GM21717 (cell line): ENCODE data around the gene SPC25.

Experiments used
- ATAC-seq: cut with Tn5 transposase; IDR thresholded peaks from one replicate; pipeline ENCODE4 v1.9.1; 2021; ENCODE audit warnings: mild to moderate bottlenecking, moderate library complexity; ENCODE audit not compliant: unreplicated experiment

SPC25 gene

DNA sequence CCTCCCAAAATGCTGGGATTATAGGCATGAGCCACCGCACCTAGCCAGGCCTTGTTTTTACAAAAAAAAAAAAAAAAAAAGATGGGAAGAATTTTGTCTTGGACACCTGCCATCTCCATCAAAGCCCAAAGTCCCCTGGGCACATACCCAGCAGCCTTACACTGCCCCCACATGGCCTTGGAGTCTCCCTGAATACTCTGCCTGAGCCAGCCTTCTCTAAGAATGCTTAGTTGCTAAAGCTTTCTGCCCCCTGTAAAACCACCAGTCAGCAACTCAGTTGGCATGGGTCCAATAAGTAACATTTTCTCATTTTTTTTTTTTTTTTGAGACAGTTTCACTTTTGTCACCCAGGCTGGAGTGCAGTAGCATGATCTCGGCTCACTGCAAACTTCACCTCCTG, 40.6 kb downstream of the SPC25 start:
- ATAC-seq, result no peak

DNA sequence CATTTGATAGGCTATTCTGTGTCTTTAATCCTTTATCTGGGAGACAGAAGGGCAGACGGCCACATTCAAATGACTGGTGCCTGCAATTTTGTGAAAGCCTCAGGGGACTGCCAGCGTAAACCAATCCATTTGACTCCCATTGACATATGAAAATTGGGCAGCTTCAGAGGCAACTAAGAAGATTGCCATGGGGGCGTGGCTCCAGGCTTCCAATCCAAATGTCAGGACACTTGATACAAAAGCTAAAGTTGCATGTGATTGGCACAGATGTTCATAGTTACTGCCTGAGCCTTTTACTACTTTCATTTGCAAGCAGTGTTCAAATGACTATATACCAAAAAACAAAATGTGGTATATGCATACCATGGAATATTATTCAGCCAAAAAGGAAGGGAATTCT, 42.0 kb downstream of the SPC25 start:
- ATAC-seq, result no peak

DNA sequence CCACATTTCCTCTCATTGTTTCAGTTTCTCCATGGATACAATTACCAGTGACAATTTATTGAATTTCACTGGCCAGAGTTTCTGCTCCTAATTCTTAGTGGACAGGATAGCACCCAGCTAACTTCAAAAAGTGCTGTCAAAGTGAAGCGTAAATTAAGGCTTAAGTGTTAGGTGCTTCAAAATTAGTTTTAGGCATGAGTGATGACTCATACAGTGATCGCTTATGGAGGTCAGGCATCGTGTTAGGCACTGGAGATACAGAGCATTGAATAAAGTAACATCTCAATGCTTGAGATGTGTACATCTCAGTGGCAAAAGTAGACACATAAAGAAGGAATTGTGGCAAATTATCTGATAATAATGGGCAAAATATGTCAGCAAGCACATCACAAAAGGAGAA, 47.0 kb downstream of the SPC25 start:
- ATAC-seq, result no peak

DNA sequence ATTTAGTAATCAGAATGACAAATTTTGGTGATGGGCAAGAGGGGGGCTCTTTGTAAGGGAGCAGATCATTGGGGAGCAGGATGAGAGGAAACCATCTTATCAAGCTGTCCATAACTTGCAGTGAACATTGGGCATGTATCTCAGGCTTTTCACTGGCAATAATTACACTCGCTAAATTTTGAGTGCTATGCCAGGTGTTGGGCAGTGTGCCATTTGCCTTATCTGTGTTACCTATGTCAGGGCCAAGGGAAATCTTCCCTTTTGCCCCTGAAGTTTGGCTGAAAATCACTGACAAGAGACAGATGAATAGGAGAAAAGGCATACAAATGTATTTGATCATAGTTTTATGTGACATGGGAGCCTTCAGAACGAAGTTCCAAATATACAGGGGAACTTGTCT, 48.8 kb downstream of the SPC25 start:
- ATAC-seq, result no peak

DNA sequence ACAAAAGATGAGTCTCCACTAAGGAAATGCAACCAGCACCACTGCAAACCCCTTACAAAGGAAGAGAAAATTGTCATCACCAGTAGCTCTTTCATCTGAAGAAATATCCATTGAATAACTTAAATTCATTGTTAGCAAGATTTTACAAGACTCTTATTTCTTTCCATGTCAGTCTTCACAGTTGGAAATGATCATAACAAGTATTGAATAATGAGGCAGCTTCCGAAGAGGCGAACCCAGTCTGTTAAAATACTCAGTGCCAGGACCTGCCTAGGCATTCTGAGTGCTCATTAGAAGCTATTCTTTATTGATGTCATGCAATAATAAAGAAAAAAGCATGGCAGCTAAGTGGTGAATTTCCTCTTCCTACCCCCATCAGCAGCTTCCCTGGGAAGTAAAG, 54.3 kb downstream of the SPC25 start:
- no peak for ATAC-seq

DNA sequence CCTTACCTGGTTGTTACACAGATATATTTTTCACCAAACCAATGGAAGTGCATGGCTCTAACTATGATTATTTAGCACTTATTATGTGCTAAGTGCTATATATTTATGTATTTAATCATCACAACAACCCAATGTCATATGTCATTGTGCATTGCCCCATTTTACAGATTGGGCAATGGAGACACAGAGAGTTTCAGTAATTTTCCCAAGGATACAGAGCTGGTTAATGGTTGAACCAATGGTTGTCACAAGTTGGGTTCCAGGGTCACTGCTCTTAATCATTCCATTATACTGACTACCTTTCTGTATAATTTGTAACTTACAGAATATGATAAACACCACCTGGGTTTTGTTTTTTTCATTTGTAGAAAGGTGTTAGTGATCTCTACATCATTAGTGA, 58.6 kb downstream of the SPC25 start:
- ATAC-seq, result no peak

DNA sequence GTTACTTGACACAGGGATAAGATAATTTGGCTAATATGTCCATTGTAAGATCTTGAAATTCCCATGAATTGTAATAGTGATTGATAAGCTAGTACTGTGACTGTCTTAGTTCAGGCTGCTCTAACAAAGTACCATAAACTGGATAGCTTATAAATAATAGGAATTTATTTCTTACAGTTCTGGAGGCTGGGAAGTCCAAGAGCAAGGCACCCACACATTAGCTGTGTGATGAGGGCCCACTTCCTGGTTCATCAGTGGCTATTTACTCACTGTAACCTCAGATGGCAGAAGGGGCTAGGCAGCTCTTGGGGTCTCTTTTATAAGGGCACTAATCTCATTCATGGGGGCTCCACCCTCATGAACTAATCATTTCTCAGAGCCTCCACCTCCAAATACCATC, 59.3 kb downstream of the SPC25 start:
- ATAC-seq, result no peak

DNA sequence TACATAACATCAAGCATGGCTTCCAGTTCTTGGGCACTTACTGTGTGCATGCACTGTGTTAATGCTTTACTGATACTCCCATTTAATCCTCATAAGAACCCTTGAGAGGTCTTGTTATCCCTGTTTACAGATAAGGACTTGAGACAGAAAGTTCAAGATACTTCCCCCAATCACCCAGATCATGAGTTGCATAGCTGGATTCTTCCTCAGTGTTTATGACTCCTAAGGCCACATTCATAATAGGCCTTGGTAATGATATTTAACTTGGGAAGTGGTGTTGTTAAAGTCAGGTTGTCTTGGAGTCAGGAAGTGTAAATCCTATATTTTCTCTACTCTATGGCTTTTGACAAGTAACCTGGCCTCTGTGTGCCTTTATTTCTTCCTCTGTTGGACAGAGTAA, 65.1 kb downstream of the SPC25 start:
- ATAC-seq, result no peak

DNA sequence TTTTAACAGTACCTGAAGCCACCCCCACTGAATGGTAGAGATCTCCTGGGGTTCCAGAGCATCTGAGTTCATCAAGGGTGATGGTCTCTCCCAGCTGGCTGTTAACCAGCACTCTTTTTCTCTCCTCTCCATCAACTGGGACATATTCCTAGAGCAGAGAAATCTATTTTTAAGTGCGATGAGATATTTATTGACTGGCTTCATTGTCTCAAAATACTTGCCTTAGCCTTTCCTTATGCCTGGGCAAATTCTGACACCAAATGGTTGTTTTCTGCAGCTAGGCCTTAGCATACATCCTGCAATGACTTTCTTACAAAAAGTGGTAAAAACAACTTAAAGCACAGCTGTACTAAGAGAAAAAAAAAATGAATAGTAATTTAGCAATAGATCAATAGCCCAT, 68.2 kb downstream of the SPC25 start:
- no peak for ATAC-seq

DNA sequence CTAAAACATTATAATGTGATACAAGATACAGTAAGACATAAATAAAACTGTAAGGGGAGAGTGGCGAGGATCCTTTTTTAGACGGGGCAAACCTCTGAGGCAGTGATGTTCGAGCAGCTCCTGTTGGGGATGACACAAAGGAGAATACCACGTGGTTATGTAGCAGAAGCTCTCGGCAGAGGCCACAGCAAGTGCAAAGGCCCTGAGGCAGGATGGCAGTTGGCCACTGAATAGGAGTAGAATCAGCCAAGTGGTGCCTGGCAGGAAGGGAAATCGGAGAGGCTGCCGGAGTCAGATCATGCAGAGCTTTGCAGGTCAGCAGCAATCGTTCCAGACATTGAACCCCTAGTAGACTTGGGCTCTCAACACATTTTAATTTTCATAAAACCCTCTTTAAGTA, 68.7 kb downstream of the SPC25 start:
- no peak for ATAC-seq
